Measurements from ENCODE around the gene C9orf43.

DNA sequence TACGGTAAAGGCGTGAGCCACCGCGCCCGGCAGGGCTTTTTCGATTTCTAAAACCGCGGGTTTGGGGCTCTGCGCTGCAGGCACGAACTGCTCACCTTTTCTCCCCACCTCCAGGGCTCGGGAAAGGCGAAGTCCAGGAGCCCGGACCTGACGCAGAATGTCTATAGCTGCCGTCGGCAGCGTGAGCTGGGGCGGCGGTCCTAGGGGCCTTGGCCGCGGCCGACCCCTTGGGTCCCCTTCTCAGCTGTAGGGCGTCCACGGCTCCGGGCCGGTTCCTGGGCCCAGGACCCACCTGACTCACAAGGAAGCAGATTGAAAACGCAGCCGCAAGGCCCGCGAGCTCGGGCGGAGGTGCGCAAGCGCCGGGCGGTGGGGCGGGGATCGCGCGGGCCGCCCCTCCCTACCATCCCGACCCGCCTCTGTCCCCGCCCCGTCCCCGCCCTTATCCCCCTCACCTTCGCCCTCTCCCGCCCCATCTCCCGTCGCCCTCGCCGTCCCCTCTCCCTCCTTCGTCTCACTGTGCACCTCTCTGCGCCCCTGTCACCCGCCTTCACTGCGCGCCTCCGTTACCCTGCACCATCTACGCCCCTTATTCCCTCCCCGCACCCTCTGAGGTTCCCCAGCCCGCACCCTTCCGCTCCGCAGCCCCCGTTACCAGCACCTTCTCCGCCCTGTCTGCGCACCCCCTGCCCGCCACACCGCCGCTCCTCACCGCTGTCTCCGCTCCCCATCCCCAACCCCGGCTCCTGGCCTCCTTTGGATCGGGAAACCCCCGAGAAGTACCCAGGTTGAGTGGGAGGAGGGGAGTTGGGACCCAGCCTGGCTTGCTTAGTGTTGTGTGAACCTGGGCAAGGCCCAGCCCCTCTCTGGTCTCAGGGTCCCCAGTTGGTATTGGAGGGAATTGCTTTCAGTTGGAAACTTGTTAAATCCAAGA lies 33.6 kb upstream of the C9orf43 start, which contains the start of gene HDHD3:
- no peak for TF ChIP-seq EZH2phosphoT487 (IDR thresholded peaks at IDR 0.05; ENCODE audit: borderline replicate concordance)
- TF ChIP-seq, protein P1, sequence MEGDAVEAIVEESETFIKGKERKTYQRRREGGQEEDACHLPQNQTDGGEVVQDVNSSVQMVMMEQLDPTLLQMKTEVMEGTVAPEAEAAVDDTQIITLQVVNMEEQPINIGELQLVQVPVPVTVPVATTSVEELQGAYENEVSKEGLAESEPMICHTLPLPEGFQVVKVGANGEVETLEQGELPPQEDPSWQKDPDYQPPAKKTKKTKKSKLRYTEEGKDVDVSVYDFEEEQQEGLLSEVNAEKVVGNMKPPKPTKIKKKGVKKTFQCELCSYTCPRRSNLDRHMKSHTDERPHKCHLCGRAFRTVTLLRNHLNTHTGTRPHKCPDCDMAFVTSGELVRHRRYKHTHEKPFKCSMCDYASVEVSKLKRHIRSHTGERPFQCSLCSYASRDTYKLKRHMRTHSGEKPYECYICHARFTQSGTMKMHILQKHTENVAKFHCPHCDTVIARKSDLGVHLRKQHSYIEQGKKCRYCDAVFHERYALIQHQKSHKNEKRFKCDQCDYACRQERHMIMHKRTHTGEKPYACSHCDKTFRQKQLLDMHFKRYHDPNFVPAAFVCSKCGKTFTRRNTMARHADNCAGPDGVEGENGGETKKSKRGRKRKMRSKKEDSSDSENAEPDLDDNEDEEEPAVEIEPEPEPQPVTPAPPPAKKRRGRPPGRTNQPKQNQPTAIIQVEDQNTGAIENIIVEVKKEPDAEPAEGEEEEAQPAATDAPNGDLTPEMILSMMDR (conservative IDR thresholded peaks at IDR 0.05; ENCODE audit: low read length) = no peak
